ENCODE measurements around the gene MSANTD1. TPM values are rescaled to one million over a fixed set of nuclear protein-coding genes. Genes with fewer than 3 reads are reported as not detected.

Gene MSANTD1
- total and polyA plus RNA-seq, 2 donors (not counting 3 experiments of a cell fraction or from before 2014, with no cell fraction given) = 0.14 to 1.2 TPM

DNA sequence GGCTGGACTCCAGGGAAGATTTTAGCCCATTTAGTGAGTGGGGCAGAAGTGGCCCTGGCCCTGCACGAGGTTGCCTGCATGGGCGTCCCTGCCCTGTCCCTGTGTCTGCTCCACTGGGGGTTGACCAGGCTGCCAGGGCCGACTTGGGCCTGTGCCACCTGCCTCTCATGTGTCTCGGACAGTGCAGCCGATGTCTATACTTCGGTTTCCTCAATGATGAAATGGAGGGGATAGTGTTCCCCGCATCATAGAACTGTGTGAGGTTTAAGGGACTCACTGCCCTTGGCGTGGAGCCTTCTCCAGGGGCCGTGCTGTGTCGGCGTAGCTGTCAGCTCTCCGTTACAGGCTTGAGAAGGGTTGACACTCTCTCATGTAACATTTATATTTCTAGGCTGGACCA is 27.0 kb upstream of the MSANTD1 start:
- FAIRE-seq (no peak), DNase-seq (ENCODE audit: low read depth, low spot score) (no peak)
- no peaks in the 10 kb centered on the region for H4K20me1 ChIP-seq (replicated peaks; ENCODE audit: control insufficient read depth, extremely low read depth, insufficient read depth, low read length)
- H2AFZ ChIP-seq (ENCODE audit: low read depth, low read length) = no peak overlapping the region
- BruUV-seq (replicated peaks) = no TSS peak
- no peaks in the 10 kb centered on the region for H3K79me2 ChIP-seq (ENCODE audit: control insufficient read depth, insufficient read depth, low read length)
- dilution Hi-C loops (cut with MboI; ENCODE audit: extremely low pct_ligation_motif_present, low sequenced_read_pairs) = no loop called here
- intact Hi-C loops (cut with micrococcal nuclease) = no loop called here
- no peaks in the 10 kb centered on the region for H3K9me3 ChIP-seq (replicated peaks; ENCODE audit: control insufficient read depth, insufficient read depth, low read length)
- TF ChIP-seq, protein P1, sequence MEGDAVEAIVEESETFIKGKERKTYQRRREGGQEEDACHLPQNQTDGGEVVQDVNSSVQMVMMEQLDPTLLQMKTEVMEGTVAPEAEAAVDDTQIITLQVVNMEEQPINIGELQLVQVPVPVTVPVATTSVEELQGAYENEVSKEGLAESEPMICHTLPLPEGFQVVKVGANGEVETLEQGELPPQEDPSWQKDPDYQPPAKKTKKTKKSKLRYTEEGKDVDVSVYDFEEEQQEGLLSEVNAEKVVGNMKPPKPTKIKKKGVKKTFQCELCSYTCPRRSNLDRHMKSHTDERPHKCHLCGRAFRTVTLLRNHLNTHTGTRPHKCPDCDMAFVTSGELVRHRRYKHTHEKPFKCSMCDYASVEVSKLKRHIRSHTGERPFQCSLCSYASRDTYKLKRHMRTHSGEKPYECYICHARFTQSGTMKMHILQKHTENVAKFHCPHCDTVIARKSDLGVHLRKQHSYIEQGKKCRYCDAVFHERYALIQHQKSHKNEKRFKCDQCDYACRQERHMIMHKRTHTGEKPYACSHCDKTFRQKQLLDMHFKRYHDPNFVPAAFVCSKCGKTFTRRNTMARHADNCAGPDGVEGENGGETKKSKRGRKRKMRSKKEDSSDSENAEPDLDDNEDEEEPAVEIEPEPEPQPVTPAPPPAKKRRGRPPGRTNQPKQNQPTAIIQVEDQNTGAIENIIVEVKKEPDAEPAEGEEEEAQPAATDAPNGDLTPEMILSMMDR (IDR thresholded peaks at IDR 0.05; ENCODE audit: extremely low read depth in 1 of 2, insufficient read depth in 1 of 2, low read depth in 1 of 2, low read length in 2 of 2) = no peak
- no peak for TF ChIP-seq JUN (IDR thresholded peaks at IDR 0.05; ENCODE audit: borderline replicate concordance, insufficient read depth, insufficient read length, low read depth)
- no peak for TF ChIP-seq EZH2 (IDR thresholded peaks at IDR 0.05; ENCODE audit: borderline replicate concordance, low read depth, low read length, severe bottlenecking)
- no peak for TF ChIP-seq POLR2A (IDR thresholded peaks at IDR 0.05; ENCODE audit: low read depth, low read length)
- no peak for TF ChIP-seq POLR2AphosphoS5 (IDR thresholded peaks at IDR 0.05; ENCODE audit: insufficient read depth, low read depth, low read length)
- TF ChIP-seq, protein P2, sequence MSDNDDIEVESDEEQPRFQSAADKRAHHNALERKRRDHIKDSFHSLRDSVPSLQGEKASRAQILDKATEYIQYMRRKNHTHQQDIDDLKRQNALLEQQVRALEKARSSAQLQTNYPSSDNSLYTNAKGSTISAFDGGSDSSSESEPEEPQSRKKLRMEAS (IDR thresholded peaks at IDR 0.05; ENCODE audit: insufficient read depth, insufficient read length) = no peak
- TF ChIP-seq GATA2 (IDR thresholded peaks at IDR 0.05; ENCODE audit: insufficient read depth, insufficient read length, low read depth, low read length) = no peak
- TF ChIP-seq FOS (IDR thresholded peaks at IDR 0.05; ENCODE audit: borderline replicate concordance, insufficient read depth, low read length) = no peak
- no peak overlapping the region for H3K27ac ChIP-seq (ENCODE audit: insufficient read depth, low read depth, low read length)
- peaks cover 6 to 52% of the 10 kb centered on the region in 2 experiments for H3K36me3 ChIP-seq (ENCODE audit: control insufficient read depth in 2 of 2, extremely low read depth in 1 of 2, insufficient read depth in 2 of 2, low read length in 2 of 2)
- ChIA-PET CTCF (interaction anchor here (1.0 kb wide), 1 partner anchor 11 kb away, joined by 3 read pairs; no protein-coding TSS in a partner anchor), POLR2A (no interaction called here)
- no peaks in the 10 kb centered on the region for H3K27me3 ChIP-seq (ENCODE audit: control insufficient read depth in 2 of 2, insufficient read depth in 2 of 2, low read length in 2 of 2)
- H3K4me2 ChIP-seq (ENCODE audit: insufficient read depth, low read length) = no peak overlapping the region
- no peak overlapping the region for H3K4me3 ChIP-seq (replicated peaks in 1 of 3; ENCODE audit: insufficient read depth in 1 of 3, low read depth in 1 of 3, low read length in 3 of 3)
- no peak overlapping the region for H3K9ac ChIP-seq (replicated peaks; ENCODE audit: extremely low read depth, insufficient read depth, low read length)
- H3K4me1 ChIP-seq (ENCODE audit: control insufficient read depth, extremely low read depth, insufficient read depth, low read length) = no peaks in the 10 kb centered on the region
- no peaks in the 10 kb centered on the region for H3K9me1 ChIP-seq (replicated peaks; ENCODE audit: control insufficient read depth, extremely low read depth, insufficient read depth, low read length)
